Smooth muscle cell (in vitro differentiated cells): Measurements from ENCODE around the gene QRFP. TPM values are rescaled to one million over a fixed set of nuclear protein-coding genes. Genes with fewer than 3 reads are reported as not detected.

Experiments used
- DNase-seq: peaks from one replicate; lab custom pipeline; 2025; ENCODE audit not compliant: unreplicated experiment; lab: John Stamatoyannopoulos, UW
- H2AFZ ChIP-seq: fragments of 200-600 bp; sonication (generic); 2 replicates; pipeline ENCODE4 v1.6.0; 2016; ENCODE audit warnings: antibody characterized with exemption, low read depth, mild to moderate bottlenecking
- H3F3A ChIP-seq: fragments of 200-600 bp; sonication (generic); 2 replicates; pipeline ENCODE4 v1.6.0; 2017; ENCODE audit warnings: antibody characterized with exemption, low read depth
- H3K27ac ChIP-seq: fragments of 200-600 bp; sonication (generic); 2 replicates; pipeline ENCODE4 v1.5.1; 2016; ENCODE audit warnings: low read depth, mild to moderate bottlenecking
- H3K27me3 ChIP-seq: fragments of 200-600 bp; sonication (generic); 2 replicates; pipeline ENCODE4 v1.6.1; 2016; ENCODE audit warnings: low read depth, mild to moderate bottlenecking
- H3K36me3 ChIP-seq: fragments of 200-600 bp; sonication (generic); 2 replicates; pipeline ENCODE4 v1.5.1; 2016; ENCODE audit warnings: low read depth
- H3K4me1 ChIP-seq: fragments of 200-600 bp; sonication (generic); 2 replicates; pipeline ENCODE4 v1.5.1; 2016; ENCODE audit warnings: low read depth
- H3K4me2 ChIP-seq: fragments of 200-600 bp; sonication (generic); 2 replicates; pipeline ENCODE4 v1.6.0; 2016; ENCODE audit warnings: mild to moderate bottlenecking
- H3K4me3 ChIP-seq: fragments of 200-600 bp; sonication (generic); 2 replicates; pipeline ENCODE4 v1.5.1; 2016; ENCODE audit warnings: mild to moderate bottlenecking
- H3K79me2 ChIP-seq: fragments of 200-600 bp; sonication (generic); 2 replicates; pipeline ENCODE4 v1.6.0; 2016; ENCODE audit warnings: low read depth, mild to moderate bottlenecking
- H3K9ac ChIP-seq: fragments of 200-600 bp; sonication (generic); 2 replicates; pipeline ENCODE4 v1.6.0; 2016; ENCODE audit warnings: low read depth
- H3K9me3 ChIP-seq: fragments of 200-600 bp; sonication (generic); replicated peaks from 2 replicates; pipeline ENCODE4 v1.5.1; 2016; ENCODE audit warnings: low read depth
- H4K20me1 ChIP-seq: fragments of 200-600 bp; sonication (generic); 2 replicates; pipeline ENCODE4 v1.6.0; 2016; ENCODE audit warnings: low read depth
- WGBS: methylation state at CpG from one replicate; pipeline ENCODE4 v1.1.7; 2016; ENCODE audit warnings: low lambda C conversion rate; 5-methylcytosine and 5-hydroxymethylcytosine counted together
- polyA plus RNA-seq: library from polyadenylated mRNA; unstranded; fragments of >200 nt; fragmentation: Nextera tagmentation; extraction: Ambion mirVana; gene quantifications from 2 replicates; pipeline ENCODE4 v1.2.1, GENCODE V29; 2016
- total RNA-seq: library from RNA; depleted of rRNA; stranded (reverse); fragments of >200 nt; gene quantifications from 2 replicates; pipeline ENCODE4 v1.2.3, GENCODE V29; 2014
- TF ChIP-seq, protein P1 (sequence below): fragments of 200-600 bp; sonication (generic); IDR thresholded peaks from 2 replicates; pipeline ENCODE4 v1.5.1; 2017; ENCODE audit warnings: borderline replicate concordance, mild to moderate bottlenecking, antibody characterized with exemption; ENCODE audit not compliant: insufficient read depth, poor library complexity, severe bottlenecking

QRFP gene
- total and polyA plus RNA-seq, 2 experiments from 2014 or later: 0.15 TPM; not detected in 1

DNA sequence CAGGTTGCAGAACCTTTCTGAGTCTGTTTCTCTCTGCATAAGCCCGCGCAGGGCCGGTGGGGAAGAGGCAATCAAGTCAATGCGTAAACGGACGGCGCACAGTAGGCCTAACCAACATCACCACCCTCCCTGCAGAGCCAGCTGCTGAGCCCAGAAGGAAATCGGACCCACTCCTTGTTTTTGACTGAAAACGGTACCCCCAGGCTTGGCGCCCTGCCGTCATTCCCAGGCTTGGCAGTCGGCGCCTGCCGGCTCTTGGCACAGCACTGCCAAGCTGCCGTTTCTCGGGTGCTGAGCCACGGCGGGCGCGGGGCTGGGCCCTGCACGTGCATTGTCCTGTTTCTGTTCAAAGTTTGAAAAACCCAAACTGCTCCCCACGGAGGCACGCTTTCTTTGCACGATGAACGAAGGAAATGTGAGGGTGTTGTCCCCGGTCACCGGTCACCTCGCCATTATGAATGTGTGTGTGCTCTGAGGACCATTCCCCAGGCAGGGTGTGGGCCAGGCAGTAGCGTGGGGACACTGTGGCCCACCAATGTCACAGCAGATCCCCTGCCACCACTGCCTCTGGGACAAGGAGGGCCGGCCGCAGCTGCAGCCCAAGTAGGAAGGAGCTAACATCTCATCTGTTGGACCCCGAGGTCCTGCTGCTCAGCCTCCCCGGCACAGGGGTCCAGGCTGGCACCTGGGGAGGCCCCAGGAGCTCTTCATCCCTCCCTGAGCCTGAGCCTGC, 22.4 kb upstream of the QRFP start:
- H3K27me3 ChIP-seq: no peaks in the 10 kb centered on the region
- H3K4me1 ChIP-seq: peaks cover 5% of the 10 kb centered on the region
- WGBS: 97% methylated on average over 31 of the region's 33 CpGs
- H4K20me1 ChIP-seq: no peaks in the 10 kb centered on the region
- TF ChIP-seq, protein P1, sequence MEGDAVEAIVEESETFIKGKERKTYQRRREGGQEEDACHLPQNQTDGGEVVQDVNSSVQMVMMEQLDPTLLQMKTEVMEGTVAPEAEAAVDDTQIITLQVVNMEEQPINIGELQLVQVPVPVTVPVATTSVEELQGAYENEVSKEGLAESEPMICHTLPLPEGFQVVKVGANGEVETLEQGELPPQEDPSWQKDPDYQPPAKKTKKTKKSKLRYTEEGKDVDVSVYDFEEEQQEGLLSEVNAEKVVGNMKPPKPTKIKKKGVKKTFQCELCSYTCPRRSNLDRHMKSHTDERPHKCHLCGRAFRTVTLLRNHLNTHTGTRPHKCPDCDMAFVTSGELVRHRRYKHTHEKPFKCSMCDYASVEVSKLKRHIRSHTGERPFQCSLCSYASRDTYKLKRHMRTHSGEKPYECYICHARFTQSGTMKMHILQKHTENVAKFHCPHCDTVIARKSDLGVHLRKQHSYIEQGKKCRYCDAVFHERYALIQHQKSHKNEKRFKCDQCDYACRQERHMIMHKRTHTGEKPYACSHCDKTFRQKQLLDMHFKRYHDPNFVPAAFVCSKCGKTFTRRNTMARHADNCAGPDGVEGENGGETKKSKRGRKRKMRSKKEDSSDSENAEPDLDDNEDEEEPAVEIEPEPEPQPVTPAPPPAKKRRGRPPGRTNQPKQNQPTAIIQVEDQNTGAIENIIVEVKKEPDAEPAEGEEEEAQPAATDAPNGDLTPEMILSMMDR: no peak
- H3K4me3 ChIP-seq: no peak overlapping the region
- H3K9me3 ChIP-seq: no peaks in the 10 kb centered on the region
- H3K36me3 ChIP-seq: no peaks in the 10 kb centered on the region
- H3K79me2 ChIP-seq: no peaks in the 10 kb centered on the region
- H3K27ac ChIP-seq: no peak overlapping the region
- H3F3A ChIP-seq: no peaks in the 10 kb centered on the region
- no peak overlapping the region for H2AFZ ChIP-seq
- no peak overlapping the region for H3K4me2 ChIP-seq
- no peak for DNase-seq
- no peak overlapping the region for H3K9ac ChIP-seq

DNA sequence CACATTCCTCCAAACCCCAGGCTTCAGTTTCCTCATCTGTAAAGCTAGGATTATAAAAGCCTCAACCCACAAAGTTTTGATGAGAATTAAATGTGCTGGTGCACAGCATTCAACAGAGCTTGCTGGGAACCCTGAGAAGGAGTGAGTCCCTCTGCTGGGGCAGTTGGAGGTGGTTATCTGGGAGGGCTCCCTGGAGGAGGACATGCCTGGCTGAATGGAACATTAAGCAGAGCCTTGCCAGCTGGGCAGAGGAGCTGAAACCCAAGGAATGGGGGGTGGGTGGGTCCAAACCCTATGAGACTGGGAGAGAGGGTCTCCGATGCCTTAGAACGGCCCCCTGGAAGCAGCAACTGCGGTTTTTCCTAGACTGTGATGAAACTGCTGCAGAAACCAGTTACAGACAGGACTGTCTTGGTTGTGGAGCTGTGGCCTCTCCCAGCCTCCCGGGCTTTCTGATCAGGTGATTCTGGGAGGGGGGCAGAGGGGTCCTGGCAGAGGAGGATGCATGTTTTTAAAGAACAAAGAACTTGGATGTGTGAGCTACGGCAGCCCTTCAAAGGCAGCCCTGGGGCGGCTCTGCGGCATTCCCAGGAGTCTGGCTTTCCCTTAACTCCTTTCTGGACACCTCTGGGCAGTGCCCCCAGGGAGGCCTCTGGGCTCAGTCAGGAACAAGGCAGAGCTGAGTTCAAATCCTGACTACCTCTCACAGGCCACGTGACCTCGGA, 21.7 kb upstream of the QRFP start:
- Histone ChIP-seq H3K4me2 (no peak overlapping the region), H3F3A (no peaks in the 10 kb centered on the region), H3K4me1 (peaks cover 5% of the 10 kb centered on the region), H3K27me3 (no peaks in the 10 kb centered on the region), H3K9me3 (no peaks in the 10 kb centered on the region), H2AFZ (no peak overlapping the region), H3K9ac (no peak overlapping the region), H4K20me1 (no peaks in the 10 kb centered on the region), H3K27ac (no peak overlapping the region), H3K79me2 (no peaks in the 10 kb centered on the region), H3K36me3 (no peaks in the 10 kb centered on the region), H3K4me3 (no peak overlapping the region)
- DNase-seq: no peak
- WGBS: 80% methylated on average over 9 of the region's 9 CpGs
- TF ChIP-seq, protein P1: no peak

DNA sequence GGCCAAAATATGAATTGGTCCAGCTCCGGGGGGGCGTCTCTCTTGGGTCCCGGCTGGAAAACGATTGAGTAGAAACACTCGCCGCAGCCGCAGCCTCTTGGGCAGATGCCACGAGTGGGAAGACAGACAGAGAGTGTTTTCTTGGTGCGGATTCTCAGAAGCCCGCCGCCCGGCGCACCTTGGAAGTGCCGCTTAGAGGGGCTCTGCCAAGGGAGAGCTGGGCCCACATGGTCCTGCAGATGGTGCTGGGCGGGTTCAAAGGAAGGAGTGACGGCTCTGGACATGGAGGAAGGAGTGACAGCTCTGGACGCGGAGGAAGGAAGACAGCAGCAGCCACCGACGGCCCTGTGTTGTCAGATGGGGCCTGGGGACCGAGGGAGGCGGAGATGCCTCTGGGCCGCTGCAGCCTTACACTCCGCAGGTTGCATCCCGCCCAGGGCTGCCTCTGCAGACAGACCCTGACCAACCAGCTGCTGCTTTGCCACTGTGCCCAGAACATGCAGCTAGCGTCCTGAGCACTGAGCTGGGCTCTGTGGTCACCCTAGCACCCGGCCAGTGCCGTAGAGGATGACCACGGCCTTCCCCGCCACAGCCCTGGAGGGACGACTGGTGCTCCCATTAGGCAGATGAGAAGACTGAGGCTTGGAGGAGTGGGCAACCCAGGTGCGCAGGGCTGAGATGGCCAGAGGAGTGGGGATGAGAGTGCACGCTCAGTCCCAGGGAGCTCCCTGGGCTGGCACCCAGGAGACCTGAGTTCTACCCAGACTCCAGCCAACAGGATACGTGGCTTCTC, 20.8 kb upstream of the QRFP start:
- Histone ChIP-seq H3K27me3 (no peaks in the 10 kb centered on the region), H3K4me2 (no peak overlapping the region), H3K4me3 (no peak overlapping the region), H3K4me1 (peaks cover 5% of the 10 kb centered on the region), H3K27ac (no peak overlapping the region), H3K9me3 (no peaks in the 10 kb centered on the region), H4K20me1 (no peaks in the 10 kb centered on the region), H3F3A (no peaks in the 10 kb centered on the region), H2AFZ (no peak overlapping the region), H3K9ac (no peak overlapping the region), H3K36me3 (no peaks in the 10 kb centered on the region), H3K79me2 (no peaks in the 10 kb centered on the region)
- DNase-seq: no peak
- WGBS: 93% methylated on average over 34 of the region's 34 CpGs
- TF ChIP-seq, protein P1: no peak
